ENCODE data around the gene REXO4.

The REXO4 gene

DNA sequence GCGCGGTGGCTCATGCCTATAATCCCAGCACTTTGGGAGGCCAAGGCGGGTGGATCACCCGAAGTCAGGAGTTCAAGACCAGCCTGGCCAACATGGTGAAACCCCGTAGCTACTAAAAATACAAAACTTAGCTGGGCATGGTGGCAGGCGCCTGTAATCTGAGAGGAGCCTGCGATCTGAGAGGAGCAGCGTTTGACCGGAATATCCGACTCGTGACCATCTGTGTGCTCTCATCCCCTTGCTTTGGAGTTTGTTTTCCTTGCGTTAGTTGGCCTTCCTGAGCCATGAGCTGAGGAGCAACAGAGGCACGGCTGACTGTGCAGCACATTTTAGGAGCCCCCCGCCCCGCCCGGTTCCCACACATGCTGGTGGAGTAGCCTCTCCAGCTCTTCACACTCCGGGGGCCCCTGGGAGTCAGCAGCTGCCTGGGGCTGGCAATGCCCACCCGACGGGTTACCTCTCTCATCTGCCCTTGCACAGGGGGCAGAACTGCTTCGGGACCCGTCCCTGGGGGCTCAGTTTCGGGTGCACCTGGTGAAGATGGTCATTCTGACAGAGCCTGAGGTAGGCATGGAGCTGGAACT is 7.3 kb upstream of the REXO4 start:
- Histone ChIP-seq H3K9me3 (ENCODE audit: insufficient read depth, low read depth, low read length) (peaks cover 6% of the 10 kb centered on the region), H2BK5ac (ENCODE audit: low read depth, low read length, poor library complexity) (no peak overlapping the region), H4K91ac (ENCODE audit: low read depth, low read length) (no peak overlapping the region), H3K36me3 (ENCODE audit: control insufficient read depth in 1 of 2, insufficient read depth in 2 of 2, low read length in 2 of 2) (no peaks in the 10 kb centered on the region), H3K79me1 (ENCODE audit: low read length) (no peaks in the 10 kb centered on the region), H3K14ac (ENCODE audit: low read length) (no peak overlapping the region), H2BK120ac (ENCODE audit: insufficient read depth, low read length, poor library complexity) (no peak overlapping the region), H3K4me2 (ENCODE audit: low read length) (no peak overlapping the region), H2AFZ (ENCODE audit: insufficient read depth, low read length, poor library complexity) (no peak overlapping the region), H3K79me2 (ENCODE audit: control insufficient read depth, insufficient read depth, low read length, poor library complexity) (no peaks in the 10 kb centered on the region), H3K4me1 (ENCODE audit: control insufficient read depth in 1 of 2, insufficient read depth in 2 of 2, low read length in 2 of 2) (peaks cover 4% of the 10 kb centered on the region in 2 experiments), H3K27ac (ENCODE audit: low read depth, low read length) (no peak overlapping the region), H3K23ac (ENCODE audit: low read length) (no peak overlapping the region), H2AK5ac (ENCODE audit: low read length) (no peak overlapping the region), H3K9ac (ENCODE audit: low read length) (no peak overlapping the region), H3K4me3 (ENCODE audit: low read depth, low read length) (no peak overlapping the region), H2BK12ac (ENCODE audit: low read length) (no peak overlapping the region), H4K12ac (ENCODE audit: low read depth, low read length) (no peak overlapping the region), H4K8ac (ENCODE audit: low read depth, low read length) (no peak overlapping the region), H3K4ac (ENCODE audit: low read depth, low read length) (no peak overlapping the region), H3K27me3 (ENCODE audit: insufficient read depth, low read length) (peaks cover 5% of the 10 kb centered on the region), H3K18ac (ENCODE audit: low read length) (no peak overlapping the region)
- no peak for DNase-seq
- WGBS (ENCODE audit: extremely low coverage, insufficient coverage, insufficient read length), result no CpG with 5 or more reads among the region's 22 CpGs

DNA sequence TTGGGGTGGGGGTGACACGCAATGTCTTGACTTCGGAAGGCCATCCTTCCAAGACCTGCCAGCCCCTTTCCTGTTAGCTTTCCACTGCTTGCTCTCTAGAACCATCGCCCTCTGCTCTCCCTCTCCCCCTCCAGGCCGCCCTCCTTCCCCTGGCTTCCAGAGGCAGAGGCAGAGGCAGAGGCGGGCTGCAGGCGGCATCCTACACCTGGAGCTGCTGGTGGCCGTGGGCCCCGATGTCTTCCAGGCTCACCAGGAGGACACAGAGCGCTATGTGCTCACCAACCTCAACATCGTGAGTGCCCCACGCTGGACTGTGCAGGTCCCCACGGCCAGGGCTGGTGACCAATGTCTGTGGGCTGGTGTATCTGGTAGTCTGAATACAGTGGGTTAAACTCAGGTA is 6.4 kb upstream of the REXO4 start:
- H3K79me1 ChIP-seq (ENCODE audit: low read length), result no peaks in the 10 kb centered on the region
- H2BK12ac ChIP-seq (ENCODE audit: low read length), result no peak overlapping the region
- H2BK5ac ChIP-seq (ENCODE audit: low read depth, low read length, poor library complexity), result no peak overlapping the region
- no peaks in the 10 kb centered on the region for H3K27me3 ChIP-seq (ENCODE audit: insufficient read depth, low read length)
- no peaks in the 10 kb centered on the region for H3K36me3 ChIP-seq (ENCODE audit: control insufficient read depth in 1 of 2, insufficient read depth in 2 of 2, low read length in 2 of 2)
- no peak overlapping the region for H3K4me3 ChIP-seq (ENCODE audit: low read depth, low read length)
- H3K79me2 ChIP-seq (ENCODE audit: control insufficient read depth, insufficient read depth, low read length, poor library complexity), result no peaks in the 10 kb centered on the region
- H2BK120ac ChIP-seq (ENCODE audit: insufficient read depth, low read length, poor library complexity), result no peak overlapping the region
- no peak overlapping the region for H4K8ac ChIP-seq (ENCODE audit: low read depth, low read length)
- no CpG with 5 or more reads among the region's 12 CpGs for WGBS (ENCODE audit: extremely low coverage, insufficient coverage, insufficient read length)
- no peak overlapping the region for H2AFZ ChIP-seq (ENCODE audit: insufficient read depth, low read length, poor library complexity)
- no peak overlapping the region for H4K91ac ChIP-seq (ENCODE audit: low read depth, low read length)
- H3K4me1 ChIP-seq (ENCODE audit: control insufficient read depth in 1 of 2, insufficient read depth in 2 of 2, low read length in 2 of 2), result peaks cover 0 to 2% of the 10 kb centered on the region in 2 experiments
- no peak overlapping the region for H3K23ac ChIP-seq (ENCODE audit: low read length)
- H3K4me2 ChIP-seq (ENCODE audit: low read length), result no peak overlapping the region
- H3K4ac ChIP-seq (ENCODE audit: low read depth, low read length), result no peak overlapping the region
- H3K14ac ChIP-seq (ENCODE audit: low read length), result no peak overlapping the region
- DNase-seq, result no peak
- H2AK5ac ChIP-seq (ENCODE audit: low read length), result no peak overlapping the region
- H3K9me3 ChIP-seq (ENCODE audit: insufficient read depth, low read depth, low read length), result peaks cover 6% of the 10 kb centered on the region
- H4K12ac ChIP-seq (ENCODE audit: low read depth, low read length), result no peak overlapping the region
- H3K27ac ChIP-seq (ENCODE audit: low read depth, low read length), result no peak overlapping the region
- no peak overlapping the region for H3K9ac ChIP-seq (ENCODE audit: low read length)
- no peak overlapping the region for H3K18ac ChIP-seq (ENCODE audit: low read length)

DNA sequence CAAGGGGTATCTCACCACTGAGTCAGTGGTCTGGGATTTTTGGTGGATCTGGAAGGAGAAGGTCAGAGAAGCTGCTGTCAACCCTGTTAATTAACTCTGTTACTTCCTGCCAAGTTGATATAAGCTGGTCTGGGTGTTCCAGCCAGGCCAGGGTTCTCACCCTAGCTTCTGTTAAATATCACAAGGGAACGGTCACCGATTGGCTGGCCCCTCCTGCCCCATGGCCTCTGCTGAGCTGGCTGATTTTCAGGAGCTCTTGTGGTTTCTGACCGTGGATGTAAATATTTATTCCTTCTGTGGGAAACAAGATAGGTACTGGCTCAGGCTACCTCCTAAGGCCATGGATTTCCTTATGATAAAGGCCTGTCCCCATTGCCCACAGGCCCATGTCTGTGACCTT is 5.4 kb upstream of the REXO4 start:
- no peaks in the 10 kb centered on the region for H3K36me3 ChIP-seq (ENCODE audit: control insufficient read depth in 1 of 2, insufficient read depth in 2 of 2, low read length in 2 of 2)
- H3K27me3 ChIP-seq (ENCODE audit: insufficient read depth, low read length), result no peaks in the 10 kb centered on the region
- no CpG with 5 or more reads among the region's 3 CpGs for WGBS (ENCODE audit: extremely low coverage, insufficient coverage, insufficient read length)

DNA sequence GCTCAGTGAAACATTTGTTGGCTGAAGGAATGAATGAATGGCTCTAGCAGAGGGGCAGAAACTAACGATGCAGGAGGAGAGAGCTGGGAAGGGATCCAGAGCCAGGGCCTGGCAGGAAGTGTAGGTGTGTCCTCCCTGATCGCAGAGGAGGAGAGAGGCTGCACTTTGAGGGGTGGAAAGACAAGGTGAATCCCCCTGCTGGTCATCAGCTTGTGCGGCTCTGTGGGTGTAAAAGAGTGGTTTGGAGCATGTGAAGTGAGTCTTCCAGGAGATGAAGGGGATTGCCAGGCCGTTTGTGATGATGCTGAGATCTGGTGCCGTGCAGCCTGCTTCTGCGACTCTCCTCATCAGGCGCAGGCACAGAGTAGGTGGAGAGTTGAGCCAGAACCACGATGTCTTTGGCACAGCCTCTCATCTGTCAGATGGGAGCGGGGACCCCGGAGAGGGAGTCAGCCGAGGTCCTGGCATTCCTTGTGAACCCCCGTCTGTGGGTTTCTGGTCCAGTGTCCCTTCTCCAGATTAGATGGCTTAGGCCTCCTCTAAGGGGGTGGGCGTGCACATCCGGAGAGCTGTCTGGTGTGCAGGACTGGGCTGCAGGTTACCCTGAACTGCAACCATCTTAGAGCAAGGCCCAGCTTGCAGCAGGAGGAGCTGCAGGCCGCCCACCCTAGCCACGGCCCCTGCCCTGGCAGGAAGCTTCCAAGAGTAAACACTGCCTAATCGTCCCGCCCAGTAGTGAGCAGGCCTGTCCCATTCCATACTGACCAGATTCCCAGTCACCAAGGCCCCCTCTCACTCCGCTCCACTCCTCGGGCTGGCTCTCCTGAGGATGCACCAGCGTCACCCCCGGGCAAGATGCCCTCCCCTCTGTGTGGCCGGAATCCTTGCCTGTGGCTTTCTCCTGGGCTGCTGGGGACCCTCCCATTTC is 4.1 kb upstream of the REXO4 start, which contains the start of gene ADAMTS13:
ADAMTS13 (plus strand) TSS at position 753 of the 928 bp plus-strand sequence; CDS start at position 830, 77 bp downstream.
- H3K4me1 ChIP-seq (ENCODE audit: control insufficient read depth in 1 of 2, insufficient read depth in 2 of 2, low read length in 2 of 2), result peaks cover 2 to 3% of the 10 kb centered on the region in 2 experiments
- H3K14ac ChIP-seq (ENCODE audit: low read length), result no peak within 1 kb of the TSS
- H3K79me1 ChIP-seq (ENCODE audit: low read length), result peaks cover 8% of the 10 kb centered on the region
- no peak within 1 kb of the TSS for H3K4me3 ChIP-seq (ENCODE audit: low read depth, low read length)
- no peak within 1 kb of the TSS for H2BK12ac ChIP-seq (ENCODE audit: low read length)
- no peak for DNase-seq
- no peak within 1 kb of the TSS for H2AK5ac ChIP-seq (ENCODE audit: low read length)
- no peaks in the 10 kb centered on the region for H3K9me3 ChIP-seq (ENCODE audit: insufficient read depth, low read depth, low read length)
- no peaks in the 10 kb centered on the region for H3K27me3 ChIP-seq (ENCODE audit: insufficient read depth, low read length)
- no peak within 1 kb of the TSS for H3K4ac ChIP-seq (ENCODE audit: low read depth, low read length)
- peaks cover 9% of the 10 kb centered on the region for H3K79me2 ChIP-seq (ENCODE audit: control insufficient read depth, insufficient read depth, low read length, poor library complexity)
- H4K8ac ChIP-seq (ENCODE audit: low read depth, low read length), result no peak within 1 kb of the TSS
- H3K4me2 ChIP-seq (ENCODE audit: low read length), result no peak within 1 kb of the TSS
- H3K9ac ChIP-seq (ENCODE audit: low read length), result no peak within 1 kb of the TSS
- no peak within 1 kb of the TSS for H2AFZ ChIP-seq (ENCODE audit: insufficient read depth, low read length, poor library complexity)
- no peak within 1 kb of the TSS for H4K91ac ChIP-seq (ENCODE audit: low read depth, low read length)
- H2BK5ac ChIP-seq (ENCODE audit: low read depth, low read length, poor library complexity), result no peak within 1 kb of the TSS
- H3K27ac ChIP-seq (ENCODE audit: low read depth, low read length), result no peak within 1 kb of the TSS
- H4K12ac ChIP-seq (ENCODE audit: low read depth, low read length), result no peak within 1 kb of the TSS
- no peak within 1 kb of the TSS for H3K23ac ChIP-seq (ENCODE audit: low read length)
- no peaks in the 10 kb centered on the region for H3K36me3 ChIP-seq (ENCODE audit: control insufficient read depth in 1 of 2, insufficient read depth in 2 of 2, low read length in 2 of 2)
- no peak within 1 kb of the TSS for H3K18ac ChIP-seq (ENCODE audit: low read length)
- no CpG with 5 or more reads among the region's 23 CpGs for WGBS (ENCODE audit: extremely low coverage, insufficient coverage, insufficient read length)
- H2BK120ac ChIP-seq (ENCODE audit: insufficient read depth, low read length, poor library complexity), result no peak within 1 kb of the TSS

More for the DNA sequence above, 5.4 kb upstream of the REXO4 start:
- H3K79me1 ChIP-seq (ENCODE audit: low read length), result peaks cover 1% of the 10 kb centered on the region
- no peak overlapping the region for H4K8ac ChIP-seq (ENCODE audit: low read depth, low read length)
- H3K18ac ChIP-seq (ENCODE audit: low read length), result no peak overlapping the region
- H2AK5ac ChIP-seq (ENCODE audit: low read length), result no peak overlapping the region
- no peak overlapping the region for H3K23ac ChIP-seq (ENCODE audit: low read length)
- no peak overlapping the region for H3K4me2 ChIP-seq (ENCODE audit: low read length)
- no peak overlapping the region for H2BK120ac ChIP-seq (ENCODE audit: insufficient read depth, low read length, poor library complexity)
- H2AFZ ChIP-seq (ENCODE audit: insufficient read depth, low read length, poor library complexity), result no peak overlapping the region
- H2BK5ac ChIP-seq (ENCODE audit: low read depth, low read length, poor library complexity), result no peak overlapping the region
- H2BK12ac ChIP-seq (ENCODE audit: low read length), result no peak overlapping the region
- no peak overlapping the region for H3K4me3 ChIP-seq (ENCODE audit: low read depth, low read length)
- H4K12ac ChIP-seq (ENCODE audit: low read depth, low read length), result no peak overlapping the region
- no peak overlapping the region for H3K27ac ChIP-seq (ENCODE audit: low read depth, low read length)
- H3K14ac ChIP-seq (ENCODE audit: low read length), result no peak overlapping the region
- H3K4ac ChIP-seq (ENCODE audit: low read depth, low read length), result no peak overlapping the region
- H3K9ac ChIP-seq (ENCODE audit: low read length), result no peak overlapping the region
- H4K91ac ChIP-seq (ENCODE audit: low read depth, low read length), result no peak overlapping the region
- H3K79me2 ChIP-seq (ENCODE audit: control insufficient read depth, insufficient read depth, low read length, poor library complexity), result peaks cover 1% of the 10 kb centered on the region
- H3K4me1 ChIP-seq (ENCODE audit: control insufficient read depth in 1 of 2, insufficient read depth in 2 of 2, low read length in 2 of 2), result peaks cover 0 to under 1% of the 10 kb centered on the region in 2 experiments
- DNase-seq, result no peak
- peaks cover 5% of the 10 kb centered on the region for H3K9me3 ChIP-seq (ENCODE audit: insufficient read depth, low read depth, low read length)

Measured in trophoblast cell (in vitro differentiated cells and primary cell).